Liver (tissue), 9 donors: ENCODE data around the gene XPNPEP3. TPM values are rescaled to one million over a fixed set of nuclear protein-coding genes. Genes with fewer than 3 reads are reported as not detected.

Experiments used
- DNase-seq: peaks from one replicate; pipeline ENCODE4 v3.0.0-alpha.2; 2017; ENCODE audit warnings: low spot score
- H3K27ac ChIP-seq, 2 donors: one replicate each; pipeline ENCODE4 v1.7.0; 2013; ENCODE audit warnings: inconsistent platforms in 2 of 2, low read length in 2 of 2, control low read depth in 1 of 2, low read depth in 1 of 2, mild to moderate bottlenecking in 1 of 2
- H3K27me3 ChIP-seq, 4 donors: one replicate each; pipeline versions ENCODE4 v1.6.1 to v1.7.0; 2013; ENCODE audit warnings: low read length in 3 of 4, inconsistent platforms in 1 of 4, mild to moderate bottlenecking in 1 of 4, moderate library complexity in 1 of 4; ENCODE audit not compliant: control insufficient read depth in 4 of 4, insufficient read depth in 4 of 4
- H3K36me3 ChIP-seq, 4 donors: one replicate each; pipeline versions ENCODE4 v1.6.1 to v1.7.0; 2013; ENCODE audit warnings: low read length in 3 of 4, mild to moderate bottlenecking in 3 of 4, low read depth in 1 of 4, moderate library complexity in 1 of 4; ENCODE audit not compliant: control insufficient read depth in 4 of 4, insufficient read depth in 3 of 4
- H3K4me1 ChIP-seq, 4 donors: one replicate each; pipeline versions ENCODE4 v1.6.1 to v1.7.0; 2013; ENCODE audit warnings: low read length in 3 of 4, mild to moderate bottlenecking in 3 of 4, moderate library complexity in 1 of 4; ENCODE audit not compliant: control insufficient read depth in 4 of 4, insufficient read depth in 4 of 4
- H3K4me3 ChIP-seq, 3 donors: one replicate each; pipeline versions ENCODE4 v1.6.1 to v1.7.0; 2013; ENCODE audit warnings: low read length in 3 of 3, control low read depth in 1 of 3, low read depth in 1 of 3, mild to moderate bottlenecking in 1 of 3
- H3K9ac ChIP-seq, 2 donors: one replicate each; pipeline ENCODE4 v1.7.0; 2013; ENCODE audit warnings: low read length in 2 of 2, mild to moderate bottlenecking in 2 of 2, moderate library complexity in 2 of 2, control low read depth in 1 of 2, low read depth in 1 of 2
- H3K9me3 ChIP-seq, 4 donors: one replicate each; pipeline versions ENCODE4 v1.6.1 to v1.7.0; 2013; ENCODE audit warnings: low read length in 3 of 4; ENCODE audit not compliant: control insufficient read depth in 4 of 4
- ATF3 ChIP-seq: IDR thresholded peaks from 2 replicates; pipeline ENCODE4 v1.6.1; 2016; ENCODE audit warnings: antibody characterized with exemption
- CTCF ChIP-seq: fragments of 150-350 bp; IDR thresholded peaks from 2 replicates; pipeline ENCODE4 v1.5.1; 2017; ENCODE audit warnings: improper control_type of control experiment, low read depth, low read length; ENCODE audit not compliant: missing input control
- EGR1 ChIP-seq, 2 donors: IDR thresholded peaks; 2 replicates each; pipeline ENCODE4 v1.6.1; 2016 to 2018; ENCODE audit warnings: antibody characterized with exemption in 2 of 2, low read depth in 2 of 2
- FOXA1 ChIP-seq: IDR thresholded peaks from 2 replicates; pipeline ENCODE4 v1.6.1; 2016; ENCODE audit warnings: antibody characterized with exemption
- FOXA2 ChIP-seq: IDR thresholded peaks from 2 replicates; pipeline ENCODE4 v1.6.1; 2016; ENCODE audit warnings: antibody characterized with exemption
- GABPA ChIP-seq, 2 donors: IDR thresholded peaks in 1 of 2; conservative IDR thresholded peaks in 1 of 2; 2 replicates each; pipeline ENCODE4 v1.6.1; 2016; ENCODE audit warnings: antibody characterized with exemption in 2 of 2, mild to moderate bottlenecking in 1 of 2, moderate library complexity in 1 of 2
- HNF4A ChIP-seq, 2 donors: conservative IDR thresholded peaks; 2 replicates each; pipeline ENCODE4 v1.6.1; 2016; ENCODE audit warnings: antibody characterized with exemption in 2 of 2, mild to moderate bottlenecking in 2 of 2
- HNF4G ChIP-seq: IDR thresholded peaks from 2 replicates; pipeline ENCODE4 v1.6.1; 2016; ENCODE audit warnings: antibody characterized with exemption
- JUND ChIP-seq, 2 donors: IDR thresholded peaks; 2 replicates each; pipeline ENCODE4 v1.6.1; 2016; ENCODE audit warnings: antibody characterized with exemption in 2 of 2
- MAX ChIP-seq: IDR thresholded peaks from 2 replicates; pipeline ENCODE4 v1.6.1; 2016; ENCODE audit warnings: antibody characterized with exemption
- NR2F2 ChIP-seq: IDR thresholded peaks from 2 replicates; pipeline ENCODE4 v1.6.1; 2016; ENCODE audit warnings: antibody characterized with exemption
- RAD21 ChIP-seq, 2 donors: IDR thresholded peaks; 2 replicates each; pipeline ENCODE4 v1.6.1; 2016; ENCODE audit warnings: antibody characterized with exemption in 2 of 2, mild to moderate bottlenecking in 2 of 2
- REST ChIP-seq: IDR thresholded peaks from 2 replicates; pipeline ENCODE4 v1.6.1; 2016; ENCODE audit warnings: antibody characterized with exemption, mild to moderate bottlenecking
- RXRA ChIP-seq, 2 donors: IDR thresholded peaks; 2 replicates each; pipeline ENCODE4 v1.6.1; 2017 to 2018; ENCODE audit warnings: antibody characterized with exemption in 2 of 2, mild to moderate bottlenecking in 1 of 2
- SP1 ChIP-seq: IDR thresholded peaks from 2 replicates; pipeline ENCODE4 v1.6.1; 2018; ENCODE audit warnings: antibody characterized with exemption, mild to moderate bottlenecking
- TAF1 ChIP-seq: conservative IDR thresholded peaks from 2 replicates; pipeline ENCODE4 v1.6.1; 2016; ENCODE audit warnings: antibody characterized with exemption, mild to moderate bottlenecking
- YY1 ChIP-seq: IDR thresholded peaks from 2 replicates; pipeline ENCODE4 v1.6.1; 2016; ENCODE audit warnings: antibody characterized with exemption, mild to moderate bottlenecking
- ZBTB33 ChIP-seq: IDR thresholded peaks from 2 replicates; pipeline ENCODE4 v1.6.1; 2016; ENCODE audit warnings: antibody characterized with exemption
- WGBS: extraction: QIAGEN DNeasy Blood & Tissue Kit; methylation state at CpG from one replicate; pipeline ENCODE4 v1.1.7; 2013; 5-methylcytosine and 5-hydroxymethylcytosine counted together
- polyA plus RNA-seq, 2 donors: library from polyadenylated mRNA; stranded (reverse) in 1 of 2; unstranded in 1 of 2; fragments of 200-250 nt in 1 of 2; fragments of >200 nt in 1 of 2; fragmentation: Nextera tagmentation in 1 of 2; extraction: Ambion mirVana in 1 of 2; gene quantifications; one replicate each; pipeline versions ENCODE4 v1.2.1 to v1.2.3, GENCODE V29; 2013 to 2015
- total RNA-seq, 2 donors: library from RNA; depleted of rRNA; stranded (reverse); fragments of >200 nt; gene quantifications; one replicate each; pipeline ENCODE4 v1.2.3, GENCODE V29; 2014
- donor health status: healthy.
- donor health status: healthy.
- donor health status: healthy.
- donor health status: healthy.
- donor health status: healthy.

Gene XPNPEP3
- total and polyA plus RNA-seq, 4 donors: 5.5 to 16.4 (median 8.6) TPM

DNA sequence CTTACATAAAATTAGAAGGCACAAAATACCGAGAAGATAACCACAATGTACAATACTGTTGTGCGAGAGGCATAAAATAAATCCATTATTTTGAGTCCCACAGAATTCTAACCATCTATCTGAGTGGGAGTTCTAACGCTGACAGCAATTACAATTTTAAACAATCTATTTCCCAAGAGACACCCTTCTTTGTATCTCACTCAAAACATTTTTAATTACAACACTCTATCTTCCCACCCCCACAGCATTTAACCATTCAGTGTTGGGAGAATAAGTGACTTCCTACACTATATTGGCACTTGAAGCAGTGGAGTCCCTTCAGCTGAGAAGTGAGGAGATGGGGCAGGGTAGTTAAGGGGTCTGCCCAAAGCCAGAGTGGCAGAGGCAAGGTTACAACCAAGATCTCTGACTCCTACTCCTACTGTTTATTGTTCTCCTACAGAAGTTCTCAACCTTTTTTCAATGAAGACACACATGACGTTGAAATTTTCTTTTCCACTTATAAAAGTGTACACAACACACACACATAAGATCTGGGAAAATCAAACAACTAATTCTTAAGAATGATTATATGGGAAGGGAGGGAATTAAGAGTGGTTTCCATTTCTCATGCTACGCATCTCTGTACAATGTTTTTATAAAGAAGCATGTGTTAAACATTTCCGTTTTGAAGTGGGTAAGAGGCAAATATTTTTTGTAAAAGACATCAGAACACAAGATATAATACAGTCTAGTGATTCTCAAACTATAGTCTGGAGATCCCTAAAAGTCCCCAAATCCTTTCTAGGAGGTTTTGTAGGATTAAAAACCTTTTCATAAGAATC lies 48.7 kb upstream of the XPNPEP3 start:
- DNase-seq: no peak
- Histone ChIP-seq H3K27ac (no peak overlapping the region), H3K4me1 (peaks cover 0 to 1% (median 0%) of the 10 kb centered on the region in 4 donors), H3K4me3 (no peak overlapping the region), H3K36me3 (peaks cover 0 to 1% (median 0%) of the 10 kb centered on the region in 4 donors), H3K9me3 (no peaks in the 10 kb centered on the region), H3K9ac (no peak overlapping the region), H3K27me3 (no peaks in the 10 kb centered on the region)
- 83% methylated on average over 6 of the region's 6 CpGs for WGBS
- TF ChIP-seq CTCF (no peak), YY1 (no peak), MAX (no peak), SP1 (no peak), EGR1 (IDR thresholded peaks at IDR 0.05; ENCODE audit: low read depth in 2 of 2) (no peak), FOXA2 (no peak), HNF4G (no peak), NR2F2 (no peak), JUND (IDR thresholded peaks at IDR 0.05) (no peak), HNF4A (conservative IDR thresholded peaks at IDR 0.05) (no peak)

DNA sequence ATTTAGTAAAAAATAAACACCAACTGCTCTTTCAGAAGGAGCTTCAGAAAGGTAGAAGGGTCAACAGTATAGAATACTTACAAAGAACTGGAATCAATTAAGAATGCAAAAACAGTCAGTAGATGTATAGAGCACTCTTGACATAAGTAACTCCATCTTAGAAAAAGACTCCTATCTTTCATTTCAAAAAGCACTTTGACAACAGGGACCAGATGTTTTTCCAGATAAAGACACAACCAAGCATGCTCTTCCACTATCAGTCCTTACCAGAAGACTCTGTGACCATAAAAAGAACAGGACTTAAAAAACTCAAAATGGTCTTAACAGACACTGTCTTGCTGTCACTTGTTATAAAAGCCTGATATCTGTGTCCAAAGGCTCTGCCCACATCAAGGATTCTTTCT lies 43.0 kb upstream of the XPNPEP3 start:
- H3K4me3 ChIP-seq: no peak overlapping the region
- H3K27ac ChIP-seq: no peak overlapping the region
- H3K4me1 ChIP-seq: peaks cover 3 to 13% (median 8%) of the 10 kb centered on the region in 4 donors
- no peaks in the 10 kb centered on the region for H3K27me3 ChIP-seq
- DNase-seq: no peak
- peaks cover 0 to 2% (median under 1%) of the 10 kb centered on the region in 4 donors for H3K36me3 ChIP-seq
- no peak overlapping the region for H3K9ac ChIP-seq
- TF ChIP-seq ATF3 (no peak), FOXA2 (no peak), NR2F2 (no peak), EGR1 (IDR thresholded peaks at IDR 0.05; ENCODE audit: low read depth in 2 of 2) (no peak), RXRA (IDR thresholded peaks at IDR 0.05) (no peak), MAX (no peak), HNF4A (conservative IDR thresholded peaks at IDR 0.05) (no peak), YY1 (no peak), JUND (IDR thresholded peaks at IDR 0.05) (no peak), FOXA1 (no peak), REST (no peak), SP1 (no peak), HNF4G (no peak), CTCF (no peak), RAD21 (IDR thresholded peaks at IDR 0.05) (no peak), ZBTB33 (no peak), TAF1 (no peak), GABPA (IDR thresholded peaks at IDR 0.05 in 1 of 2, conservative IDR thresholded peaks at IDR 0.05 in 1 of 2) (no peak)
- H3K9me3 ChIP-seq: no peaks in the 10 kb centered on the region
